HEK293 (cell line): ENCODE results near the gene ATF6.

Experiments
- CTCF ChIA-PET: fragments of 350-600 bp; formaldehyde crosslinking; extraction: SDS; loops from one replicate; lab custom pipeline; 2021; ENCODE audit warnings: antibody characterized with exemption; lab: Yijun Ruan, JAX
- POLR2A ChIA-PET: fragments of 300-600 bp; formaldehyde crosslinking; extraction: SDS; loops from one replicate; lab custom pipeline; 2020; ENCODE audit warnings: antibody characterized with exemption, inconsistent platforms; lab: Yijun Ruan, JAX
- H3K27ac ChIP-seq: fragments of 200-500 bp; sonication (Bioruptor generic); 2 replicates; pipeline ENCODE4 v1.5.1; 2014; ENCODE audit warnings: low read depth, low read length, control low read depth, inconsistent platforms; ENCODE audit errors: extremely low read depth
- H3K36me3 ChIP-seq, 2 experiments: fragments of 200-500 bp in 1 of 2; sonication (Bioruptor generic) in 1 of 2; 1 replicate in 1 of 2; 2 replicates in 1 of 2; pipeline ENCODE4 v1.5.1; 2014 to 2017; ENCODE audit warnings: inconsistent platforms in 2 of 2, low read length in 2 of 2; ENCODE audit not compliant: control insufficient read depth in 2 of 2, insufficient read depth in 1 of 2
- H3K4me1 ChIP-seq: fragments of 200-500 bp; sonication (Bioruptor generic); 2 replicates; pipeline ENCODE4 v1.5.1; 2014; ENCODE audit warnings: mild to moderate bottlenecking, low read length, inconsistent platforms; ENCODE audit not compliant: control insufficient read depth, insufficient read depth
- H3K4me3 ChIP-seq: 2 replicates; pipeline ENCODE4 v1.5.1; 2011; ENCODE audit warnings: low read depth, mild to moderate bottlenecking, control low read depth, low read length, moderate library complexity
- H3K9me3 ChIP-seq: fragments of 200-500 bp; sonication (Bioruptor generic); 2 replicates; pipeline ENCODE4 v1.5.1; 2014; ENCODE audit warnings: low read depth, low read length, inconsistent platforms; ENCODE audit not compliant: control insufficient read depth, insufficient read depth
- FEZF1 ChIP-seq: fragments of 450-650 bp; formaldehyde crosslinking; IDR thresholded peaks from 2 replicates; pipeline ENCODE4 v1.5.1; 2016; ENCODE audit warnings: missing biosample characterization, missing genetic modification characterization
- KLF7 ChIP-seq: fragments of 450-650 bp; formaldehyde crosslinking; IDR thresholded peaks from 2 replicates; pipeline ENCODE4 v1.5.1; 2016; ENCODE audit warnings: missing biosample characterization, missing genetic modification characterization, borderline replicate concordance
- PRDM4 ChIP-seq: fragments of 450-650 bp; formaldehyde crosslinking; IDR thresholded peaks from 2 replicates; pipeline ENCODE4 v1.5.1; 2017; ENCODE audit warnings: missing biosample characterization, missing genetic modification characterization
- SCRT2 ChIP-seq: fragments of 450-650 bp; formaldehyde crosslinking; IDR thresholded peaks from 2 replicates; pipeline ENCODE4 v1.5.1; 2016; ENCODE audit warnings: missing biosample characterization, missing genetic modification characterization
- ZBTB8A ChIP-seq: fragments of 450-650 bp; formaldehyde crosslinking; IDR thresholded peaks from 2 replicates; pipeline ENCODE4 v1.5.1; 2016; ENCODE audit warnings: missing biosample characterization, missing genetic modification characterization
- ZNF24 ChIP-seq: fragments of 450-650 bp; formaldehyde crosslinking; IDR thresholded peaks from 2 replicates; pipeline ENCODE4 v1.5.1; 2016; ENCODE audit warnings: missing biosample characterization, missing genetic modification characterization
- ZNF354C ChIP-seq: fragments of 450-650 bp; formaldehyde crosslinking; IDR thresholded peaks from 2 replicates; pipeline ENCODE4 v1.5.1; 2016; ENCODE audit warnings: missing biosample characterization, missing genetic modification characterization, low read depth, borderline replicate concordance
- ZNF521 ChIP-seq: fragments of 450-650 bp; formaldehyde crosslinking; IDR thresholded peaks from 2 replicates; pipeline ENCODE4 v1.5.1; 2017; ENCODE audit warnings: missing biosample characterization, mild to moderate bottlenecking, missing genetic modification characterization
- ZNF639 ChIP-seq: fragments of 450-650 bp; formaldehyde crosslinking; IDR thresholded peaks from 2 replicates; pipeline ENCODE4 v1.5.1; 2016; ENCODE audit warnings: missing biosample characterization, missing genetic modification characterization
- ZSCAN18 ChIP-seq: fragments of 450-650 bp; formaldehyde crosslinking; IDR thresholded peaks from 2 replicates; pipeline ENCODE4 v1.5.1; 2016; ENCODE audit warnings: missing biosample characterization, missing genetic modification characterization
- TF ChIP-seq, protein P1 (sequence below): fragments of 450-650 bp; formaldehyde crosslinking; IDR thresholded peaks from 2 replicates; pipeline ENCODE4 v1.5.1; 2016; ENCODE audit warnings: missing biosample characterization, missing genetic modification characterization, borderline replicate concordance
- TF ChIP-seq, protein P2 (sequence below): fragments of 450-650 bp; formaldehyde crosslinking; IDR thresholded peaks from 2 replicates; pipeline ENCODE4 v1.5.1; 2017; ENCODE audit warnings: missing biosample characterization, missing genetic modification characterization

ATF6 gene

GRCh38 chr1:161982507-161982895 lies 216.4 kb downstream of the ATF6 start:
- POLR2A ChIA-PET: no interaction called here

More at GRCh38 chr1:161982507-161982895, 216.4 kb downstream of the ATF6 start:
- no peak overlapping the region for H3K4me3 ChIP-seq
- CTCF ChIA-PET: no interaction called here
- H3K4me1 ChIP-seq: no peaks in the 10 kb centered on the region
- H3K36me3 ChIP-seq: no peaks in the 10 kb centered on the region
- H3K27ac ChIP-seq: no peak overlapping the region
- TF ChIP-seq FEZF1 (tag by site-specific recombination): no peak
- TF ChIP-seq ZBTB8A (tag by site-specific recombination): no peak
- no peak for TF ChIP-seq ZSCAN18 (tag by site-specific recombination)
- TF ChIP-seq ZNF24: no peak
- TF ChIP-seq KLF7 (tag by site-specific recombination): no peak
- TF ChIP-seq ZNF521 (tag by site-specific recombination): no peak
- TF ChIP-seq SCRT2: no peak
- no peak for TF ChIP-seq ZNF639 (tag by site-specific recombination)
- TF ChIP-seq, protein P1, sequence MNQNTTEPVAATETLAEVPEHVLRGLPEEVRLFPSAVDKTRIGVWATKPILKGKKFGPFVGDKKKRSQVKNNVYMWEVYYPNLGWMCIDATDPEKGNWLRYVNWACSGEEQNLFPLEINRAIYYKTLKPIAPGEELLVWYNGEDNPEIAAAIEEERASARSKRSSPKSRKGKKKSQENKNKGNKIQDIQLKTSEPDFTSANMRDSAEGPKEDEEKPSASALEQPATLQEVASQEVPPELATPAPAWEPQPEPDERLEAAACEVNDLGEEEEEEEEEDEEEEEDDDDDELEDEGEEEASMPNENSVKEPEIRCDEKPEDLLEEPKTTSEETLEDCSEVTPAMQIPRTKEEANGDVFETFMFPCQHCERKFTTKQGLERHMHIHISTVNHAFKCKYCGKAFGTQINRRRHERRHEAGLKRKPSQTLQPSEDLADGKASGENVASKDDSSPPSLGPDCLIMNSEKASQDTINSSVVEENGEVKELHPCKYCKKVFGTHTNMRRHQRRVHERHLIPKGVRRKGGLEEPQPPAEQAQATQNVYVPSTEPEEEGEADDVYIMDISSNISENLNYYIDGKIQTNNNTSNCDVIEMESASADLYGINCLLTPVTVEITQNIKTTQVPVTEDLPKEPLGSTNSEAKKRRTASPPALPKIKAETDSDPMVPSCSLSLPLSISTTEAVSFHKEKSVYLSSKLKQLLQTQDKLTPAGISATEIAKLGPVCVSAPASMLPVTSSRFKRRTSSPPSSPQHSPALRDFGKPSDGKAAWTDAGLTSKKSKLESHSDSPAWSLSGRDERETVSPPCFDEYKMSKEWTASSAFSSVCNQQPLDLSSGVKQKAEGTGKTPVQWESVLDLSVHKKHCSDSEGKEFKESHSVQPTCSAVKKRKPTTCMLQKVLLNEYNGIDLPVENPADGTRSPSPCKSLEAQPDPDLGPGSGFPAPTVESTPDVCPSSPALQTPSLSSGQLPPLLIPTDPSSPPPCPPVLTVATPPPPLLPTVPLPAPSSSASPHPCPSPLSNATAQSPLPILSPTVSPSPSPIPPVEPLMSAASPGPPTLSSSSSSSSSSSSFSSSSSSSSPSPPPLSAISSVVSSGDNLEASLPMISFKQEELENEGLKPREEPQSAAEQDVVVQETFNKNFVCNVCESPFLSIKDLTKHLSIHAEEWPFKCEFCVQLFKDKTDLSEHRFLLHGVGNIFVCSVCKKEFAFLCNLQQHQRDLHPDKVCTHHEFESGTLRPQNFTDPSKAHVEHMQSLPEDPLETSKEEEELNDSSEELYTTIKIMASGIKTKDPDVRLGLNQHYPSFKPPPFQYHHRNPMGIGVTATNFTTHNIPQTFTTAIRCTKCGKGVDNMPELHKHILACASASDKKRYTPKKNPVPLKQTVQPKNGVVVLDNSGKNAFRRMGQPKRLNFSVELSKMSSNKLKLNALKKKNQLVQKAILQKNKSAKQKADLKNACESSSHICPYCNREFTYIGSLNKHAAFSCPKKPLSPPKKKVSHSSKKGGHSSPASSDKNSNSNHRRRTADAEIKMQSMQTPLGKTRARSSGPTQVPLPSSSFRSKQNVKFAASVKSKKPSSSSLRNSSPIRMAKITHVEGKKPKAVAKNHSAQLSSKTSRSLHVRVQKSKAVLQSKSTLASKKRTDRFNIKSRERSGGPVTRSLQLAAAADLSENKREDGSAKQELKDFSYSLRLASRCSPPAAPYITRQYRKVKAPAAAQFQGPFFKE: no peak
- TF ChIP-seq PRDM4: no peak
- TF ChIP-seq, protein P2, sequence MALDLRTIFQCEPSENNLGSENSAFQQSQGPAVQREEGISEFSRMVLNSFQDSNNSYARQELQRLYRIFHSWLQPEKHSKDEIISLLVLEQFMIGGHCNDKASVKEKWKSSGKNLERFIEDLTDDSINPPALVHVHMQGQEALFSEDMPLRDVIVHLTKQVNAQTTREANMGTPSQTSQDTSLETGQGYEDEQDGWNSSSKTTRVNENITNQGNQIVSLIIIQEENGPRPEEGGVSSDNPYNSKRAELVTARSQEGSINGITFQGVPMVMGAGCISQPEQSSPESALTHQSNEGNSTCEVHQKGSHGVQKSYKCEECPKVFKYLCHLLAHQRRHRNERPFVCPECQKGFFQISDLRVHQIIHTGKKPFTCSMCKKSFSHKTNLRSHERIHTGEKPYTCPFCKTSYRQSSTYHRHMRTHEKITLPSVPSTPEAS (tag by site-specific recombination): no peak
- TF ChIP-seq ZNF354C (tag by site-specific recombination): no peak
- no peaks in the 10 kb centered on the region for H3K9me3 ChIP-seq
